HCT116 (cell line): ENCODE results near the gene IRF2. TPM values are rescaled to one million over a fixed set of nuclear protein-coding genes. Genes with fewer than 3 reads are reported as not detected.

Experiments used
- ATAC-seq: fragments of 200-7000 bp; cut with Tn5 transposase; 2 replicates; pipeline ENCODE4 v1.9.1; 2020; ENCODE audit warnings: mild to moderate bottlenecking, moderate library complexity
- BruUV-seq: library from RNA; stranded (reverse); fragments of 400-500 nt; replicated peaks from 2 replicates; lab custom pipeline; 2021; lab: Mats Ljungman, UMichigan
- CTCF ChIA-PET: fragments of 300-600 bp; sonication (Branson Sonifier 250); formaldehyde crosslinking; loops from one replicate; lab custom pipeline; 2021; ENCODE audit warnings: antibody characterized with exemption; lab: Charles Lee
- POLR2A ChIA-PET: fragments of 300-600, 350-600 bp; sonication (Branson Sonifier 250); formaldehyde crosslinking; loops from one replicate; lab custom pipeline; 2021; ENCODE audit warnings: antibody characterized with exemption; lab: Charles Lee
- RAD21 ChIA-PET, 2 experiments: fragments of 300-600 bp; sonication (Branson Sonifier 250); formaldehyde crosslinking; loops; one replicate each; lab custom pipeline; 2023; ENCODE audit warnings: low total read pairs in 2 of 2; ENCODE audit not compliant: uncharacterized antibody in 2 of 2, unreplicated experiment in 2 of 2, low non-redundant PET in 1 of 2; lab: Charles Lee
- DNase-seq: peaks from one replicate; pipeline ENCODE4 v3.0.0-alpha.2; 2010; ENCODE audit warnings: low read depth, low spot score
- H2AFZ ChIP-seq: fragments of 200-600 bp; shearing (Covaris generic), sonication (generic); 2 replicates; pipeline ENCODE4 v1.6.1; 2017; ENCODE audit warnings: low read depth, mixed run types, mixed read lengths, antibody characterized with exemption, low read length; ENCODE audit not compliant: poor library complexity, severe bottlenecking
- H3K27ac ChIP-seq: 2 replicates; pipeline ENCODE4 v1.5.1; 2012; ENCODE audit warnings: low read depth, low read length
- H3K27me3 ChIP-seq: fragments of 200-600 bp; sonication (generic); 2 replicates; pipeline ENCODE4 v1.6.1; 2016; ENCODE audit warnings: mixed run types, low read length, mixed read lengths; ENCODE audit not compliant: insufficient read depth
- H3K36me3 ChIP-seq, 2 experiments: fragments of 200-500 bp in 1 of 2; fragments of 200-600 bp in 1 of 2; sonication (Bioruptor generic) in 1 of 2; sonication (generic) in 1 of 2; 2 replicates each; pipeline versions ENCODE4 v1.5.1 to v1.6.1; 2014 to 2016; ENCODE audit warnings: low read length in 2 of 2, inconsistent platforms in 1 of 2, mixed read lengths in 1 of 2, mixed run types in 1 of 2; ENCODE audit not compliant: insufficient read depth in 2 of 2, control insufficient read depth in 1 of 2
- H3K4me1 ChIP-seq, 2 experiments: fragments of 200-600 bp in 1 of 2; sonication (generic) in 1 of 2; 2 replicates each; pipeline versions ENCODE4 v1.5.1 to v1.6.1; 2012 to 2017; ENCODE audit warnings: low read length in 2 of 2, inconsistent platforms in 1 of 2, mild to moderate bottlenecking in 1 of 2, mixed read lengths in 1 of 2, mixed run types in 1 of 2, moderate library complexity in 1 of 2; ENCODE audit not compliant: insufficient read depth in 2 of 2, control insufficient read depth in 1 of 2
- H3K4me2 ChIP-seq: fragments of 200-600 bp; sonication (generic); 2 replicates; pipeline ENCODE4 v1.6.1; 2017; ENCODE audit warnings: mixed run types, low read length, mixed read lengths
- H3K4me3 ChIP-seq, 2 experiments: fragments of 200-600 bp in 1 of 2; sonication (generic) in 1 of 2; replicated peaks in 1 of 2; 2 replicates each; pipeline ENCODE4 v1.5.1; 2011 to 2016; ENCODE audit warnings: low read length in 2 of 2, control low read depth in 1 of 2, low read depth in 1 of 2, mild to moderate bottlenecking in 1 of 2, mixed read lengths in 1 of 2, mixed run types in 1 of 2
- H3K79me2 ChIP-seq: fragments of 200-600 bp; sonication (generic); 2 replicates; pipeline ENCODE4 v1.6.1; 2017; ENCODE audit warnings: mild to moderate bottlenecking, mixed run types, low read length, moderate library complexity, mixed read lengths; ENCODE audit not compliant: insufficient read depth
- H3K9ac ChIP-seq: fragments of 200-600 bp; sonication (generic); 2 replicates; pipeline ENCODE4 v1.6.1; 2016; ENCODE audit warnings: low read length, mixed read lengths
- H3K9me2 ChIP-seq: fragments of 200-600 bp; sonication (generic), shearing (Covaris generic); 2 replicates; pipeline ENCODE4 v1.6.1; 2017; ENCODE audit warnings: mixed run types, mild to moderate bottlenecking, moderate library complexity; ENCODE audit not compliant: insufficient read depth
- H3K9me3 ChIP-seq, 2 experiments: fragments of 200-500 bp in 1 of 2; fragments of 200-600 bp in 1 of 2; sonication (Bioruptor generic) in 1 of 2; sonication (generic) in 1 of 2; 2 replicates each; pipeline ENCODE4 v1.6.1; 2014 to 2017; ENCODE audit warnings: low read length in 2 of 2, mixed read lengths in 2 of 2, inconsistent platforms in 1 of 2, low read depth in 1 of 2, mild to moderate bottlenecking in 1 of 2, mixed run types in 1 of 2, moderate library complexity in 1 of 2; ENCODE audit not compliant: control insufficient read depth in 1 of 2, insufficient read depth in 1 of 2
- H4K20me1 ChIP-seq: fragments of 200-600 bp; sonication (generic), shearing (Covaris generic); 2 replicates; pipeline ENCODE4 v1.6.1; 2017; ENCODE audit warnings: mixed run types, mild to moderate bottlenecking, moderate library complexity; ENCODE audit not compliant: insufficient read depth
- ATF3 ChIP-seq: IDR thresholded peaks from 2 replicates; pipeline ENCODE4 v1.6.1; 2012
- CEBPB ChIP-seq: IDR thresholded peaks from 2 replicates; pipeline ENCODE4 v1.6.1; 2012; ENCODE audit warnings: low read depth
- CTCF ChIP-seq, 3 experiments: fragments of 200-600 bp in 1 of 3; sonication (generic) in 1 of 3; IDR thresholded peaks in 2 of 3; conservative IDR thresholded peaks in 1 of 3; 2 replicates each; pipeline ENCODE4 v1.5.1; 2012 to 2017; ENCODE audit warnings: low read depth in 2 of 3, low read length in 2 of 3, antibody characterized with exemption in 1 of 3, borderline replicate concordance in 1 of 3, control low read depth in 1 of 3, mild to moderate bottlenecking in 1 of 3, mixed read lengths in 1 of 3, mixed run types in 1 of 3, moderate library complexity in 1 of 3; ENCODE audit not compliant: insufficient read depth in 1 of 3
- EGR1 ChIP-seq: IDR thresholded peaks from 2 replicates; pipeline ENCODE4 v1.6.1; 2012; ENCODE audit warnings: low read depth
- ELF1 ChIP-seq: IDR thresholded peaks from 2 replicates; pipeline ENCODE4 v1.6.1; 2012; ENCODE audit warnings: low read depth, borderline replicate concordance
- FOSL1 ChIP-seq: IDR thresholded peaks from 2 replicates; pipeline ENCODE4 v1.6.1; 2012; ENCODE audit warnings: low read depth
- JUND ChIP-seq: IDR thresholded peaks from 2 replicates; pipeline ENCODE4 v1.6.1; 2012
- MAX ChIP-seq: IDR thresholded peaks from 2 replicates; pipeline ENCODE4 v1.6.1; 2012
- POLR2A ChIP-seq: IDR thresholded peaks from 2 replicates; pipeline ENCODE4 v1.7.0; 2011; ENCODE audit warnings: borderline replicate concordance; ENCODE audit not compliant: insufficient read depth, insufficient read length; ENCODE audit errors: extremely low read depth
- REST ChIP-seq: IDR thresholded peaks from 2 replicates; pipeline ENCODE4 v1.6.1; 2012; ENCODE audit warnings: low read depth
- SRF ChIP-seq: IDR thresholded peaks from 2 replicates; pipeline ENCODE4 v1.6.1; 2012; ENCODE audit warnings: low read depth
- TCF7L2 ChIP-seq: IDR thresholded peaks from 2 replicates; pipeline ENCODE4 v1.7.0; 2011; ENCODE audit warnings: borderline replicate concordance, inconsistent platforms; ENCODE audit not compliant: insufficient read depth, insufficient read length; ENCODE audit errors: extremely low read depth
- intact Hi-C: fragments of 100-400 bp; cut with micrococcal nuclease; formaldehyde crosslinking; loops from 2 replicates; pipeline ENCODE4 v1.10.0; 2022
- total RNA-seq: library from RNA; stranded (reverse); gene quantifications from one replicate; pipeline ENCODE4 v1.2.1, GENCODE V29; 2021; ENCODE audit not compliant: unreplicated experiment

The IRF2 gene
- total RNA-seq, 1 experiment from 2014 or later, result 10.6 TPM

GRCh38 chr4:184428787-184429186, 45.6 kb downstream of the IRF2 start:
- ChIA-PET POLR2A (no interaction called here), CTCF (interaction anchor here (0.7 kb wide), 1 partner anchor 14 kb away, joined by 3 read pairs; no protein-coding TSS in a partner anchor), RAD21 (no interaction called here)
- Histone ChIP-seq H3K4me3 (no peak overlapping the region), H3K36me3 (no peaks in the 10 kb centered on the region; a peak in 1 of 4 replicates), H4K20me1 (no peaks in the 10 kb centered on the region), H3K27me3 (no peaks in the 10 kb centered on the region), H3K4me1 (no peaks in the 10 kb centered on the region), H3K27ac (no peak overlapping the region), H3K9ac (no peak overlapping the region), H3K4me2 (no peak overlapping the region), H3K9me2 (no peaks in the 10 kb centered on the region), H3K9me3 (no peaks in the 10 kb centered on the region), H3K79me2 (no peaks in the 10 kb centered on the region), H2AFZ (no peak overlapping the region)
- DNase-seq (no peak), ATAC-seq (no peak)
- intact Hi-C loops, result no loop called here
- TF ChIP-seq ATF3 (no peak), MAX (no peak), CEBPB (no peak), SRF (no peak), FOSL1 (no peak), JUND (no peak), CTCF (IDR thresholded peaks at IDR 0.05 in 2 of 3, conservative IDR thresholded peaks at IDR 0.05 in 1 of 3; ENCODE audit: borderline replicate concordance in 1 of 3, insufficient read depth in 1 of 3, low read depth in 2 of 3, low read length in 2 of 3) (no peak), TCF7L2 (no peak), EGR1 (no peak), REST (no peak), POLR2A (no peak), ELF1 (no peak)
- BruUV-seq, result no TSS peak
